ENCODE data around the gene CHPF2. TPM values are rescaled to one million over a fixed set of nuclear protein-coding genes. Genes with fewer than 3 reads are reported as not detected.

The CHPF2 gene
- total and polyA plus RNA-seq, 2 experiments from 2014 or later = 51.0 to 70.0 TPM

DNA sequence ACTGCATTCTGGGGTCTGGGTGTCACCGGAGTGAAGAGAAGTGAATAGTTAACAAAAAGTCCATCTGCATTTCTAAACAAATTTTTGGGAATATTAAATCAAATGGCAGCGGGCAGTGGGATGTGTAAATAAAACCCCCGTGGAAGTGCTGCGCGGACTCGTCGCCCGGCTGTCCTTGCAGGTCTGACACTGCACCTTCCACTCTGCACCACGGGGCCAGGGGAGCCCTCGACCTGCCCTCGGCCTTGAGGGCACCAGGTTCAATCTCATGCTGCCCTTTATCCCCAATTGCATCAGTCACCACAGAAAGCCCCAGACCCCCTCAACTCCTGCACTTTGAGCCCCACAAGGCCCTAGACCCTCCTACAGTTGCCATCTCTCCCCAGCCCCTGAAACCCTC is 22.6 kb downstream of the CHPF2 start:
- H3K27ac ChIP-seq = no peak overlapping the region
- H2AFZ ChIP-seq = no peak overlapping the region
- TF ChIP-seq EZH2 (IDR thresholded peaks at IDR 0.05; ENCODE audit: borderline replicate concordance) (no peak), EZH2phosphoT487 (IDR thresholded peaks at IDR 0.05; ENCODE audit: low read depth, severe bottlenecking, unreplicated experiment) (no peak)
- TF ChIP-seq, protein P1, sequence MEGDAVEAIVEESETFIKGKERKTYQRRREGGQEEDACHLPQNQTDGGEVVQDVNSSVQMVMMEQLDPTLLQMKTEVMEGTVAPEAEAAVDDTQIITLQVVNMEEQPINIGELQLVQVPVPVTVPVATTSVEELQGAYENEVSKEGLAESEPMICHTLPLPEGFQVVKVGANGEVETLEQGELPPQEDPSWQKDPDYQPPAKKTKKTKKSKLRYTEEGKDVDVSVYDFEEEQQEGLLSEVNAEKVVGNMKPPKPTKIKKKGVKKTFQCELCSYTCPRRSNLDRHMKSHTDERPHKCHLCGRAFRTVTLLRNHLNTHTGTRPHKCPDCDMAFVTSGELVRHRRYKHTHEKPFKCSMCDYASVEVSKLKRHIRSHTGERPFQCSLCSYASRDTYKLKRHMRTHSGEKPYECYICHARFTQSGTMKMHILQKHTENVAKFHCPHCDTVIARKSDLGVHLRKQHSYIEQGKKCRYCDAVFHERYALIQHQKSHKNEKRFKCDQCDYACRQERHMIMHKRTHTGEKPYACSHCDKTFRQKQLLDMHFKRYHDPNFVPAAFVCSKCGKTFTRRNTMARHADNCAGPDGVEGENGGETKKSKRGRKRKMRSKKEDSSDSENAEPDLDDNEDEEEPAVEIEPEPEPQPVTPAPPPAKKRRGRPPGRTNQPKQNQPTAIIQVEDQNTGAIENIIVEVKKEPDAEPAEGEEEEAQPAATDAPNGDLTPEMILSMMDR (IDR thresholded peaks at IDR 0.05; ENCODE audit: poor library complexity) = no peak
- H4K20me1 ChIP-seq (ENCODE audit: insufficient read depth, poor library complexity, severe bottlenecking) = no peaks in the 10 kb centered on the region
- peaks cover 10% of the 10 kb centered on the region for H3K79me2 ChIP-seq
- H3K36me3 ChIP-seq (replicated peaks; ENCODE audit: insufficient read depth, low read depth) = no peaks in the 10 kb centered on the region
- DNase-seq (ENCODE audit: low spot score) = no peak
- 94% methylated on average over 10 of the region's 11 CpGs for WGBS (ENCODE audit: low lambda C conversion rate, missing lambda C conversion rate)
- no peaks in the 10 kb centered on the region for H3K9me2 ChIP-seq (replicated peaks; ENCODE audit: insufficient read depth)
- no peak overlapping the region for H3K4me3 ChIP-seq
- no peaks in the 10 kb centered on the region for H3K9me3 ChIP-seq (ENCODE audit: low read depth)
- peaks cover 28% of the 10 kb centered on the region for H3K4me1 ChIP-seq (ENCODE audit: insufficient read depth)
- no peaks in the 10 kb centered on the region for H3K27me3 ChIP-seq
- no peak overlapping the region for H3K4me2 ChIP-seq

DNA sequence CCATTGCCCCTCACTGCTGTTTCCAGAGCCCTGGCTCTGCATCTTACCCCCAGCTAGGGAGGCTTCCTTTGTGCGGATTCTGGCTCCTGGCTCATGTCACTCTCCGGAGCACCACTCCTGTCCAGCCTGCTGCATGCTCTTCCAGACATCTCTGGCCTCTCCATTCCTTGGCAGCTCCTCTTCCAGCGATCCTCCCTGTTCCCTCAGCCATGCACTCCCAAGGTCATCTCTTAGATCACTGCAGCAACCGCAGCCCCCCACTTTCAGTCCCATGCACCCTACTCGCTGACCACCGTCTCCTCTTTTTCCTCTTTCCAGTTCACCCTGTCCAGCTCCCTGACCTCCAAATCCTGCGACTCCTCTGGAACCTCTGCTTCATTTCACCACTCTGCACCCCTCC is 23.1 kb downstream of the CHPF2 start:
- Histone ChIP-seq H3K27me3 (peaks cover under 1% of the 10 kb centered on the region), H2AFZ (no peak overlapping the region), H4K20me1 (ENCODE audit: insufficient read depth, poor library complexity, severe bottlenecking) (no peaks in the 10 kb centered on the region), H3K79me2 (peaks cover 7% of the 10 kb centered on the region), H3K4me1 (ENCODE audit: insufficient read depth) (peaks cover 23% of the 10 kb centered on the region), H3K9me3 (ENCODE audit: low read depth) (no peaks in the 10 kb centered on the region), H3K4me2 (no peak overlapping the region), H3K36me3 (replicated peaks; ENCODE audit: insufficient read depth, low read depth) (no peaks in the 10 kb centered on the region), H3K27ac (no peak overlapping the region), H3K9me2 (replicated peaks; ENCODE audit: insufficient read depth) (no peaks in the 10 kb centered on the region), H3K4me3 (no peak overlapping the region)
- WGBS (ENCODE audit: low lambda C conversion rate, missing lambda C conversion rate) = 84% methylated on average over 7 of the region's 7 CpGs
- TF ChIP-seq EZH2 (IDR thresholded peaks at IDR 0.05; ENCODE audit: borderline replicate concordance) = no peak
- TF ChIP-seq, protein P1 (IDR thresholded peaks at IDR 0.05; ENCODE audit: poor library complexity) = no peak
- TF ChIP-seq EZH2phosphoT487 (IDR thresholded peaks at IDR 0.05; ENCODE audit: low read depth, severe bottlenecking, unreplicated experiment) = no peak
- DNase-seq (ENCODE audit: low spot score) = no peak

DNA sequence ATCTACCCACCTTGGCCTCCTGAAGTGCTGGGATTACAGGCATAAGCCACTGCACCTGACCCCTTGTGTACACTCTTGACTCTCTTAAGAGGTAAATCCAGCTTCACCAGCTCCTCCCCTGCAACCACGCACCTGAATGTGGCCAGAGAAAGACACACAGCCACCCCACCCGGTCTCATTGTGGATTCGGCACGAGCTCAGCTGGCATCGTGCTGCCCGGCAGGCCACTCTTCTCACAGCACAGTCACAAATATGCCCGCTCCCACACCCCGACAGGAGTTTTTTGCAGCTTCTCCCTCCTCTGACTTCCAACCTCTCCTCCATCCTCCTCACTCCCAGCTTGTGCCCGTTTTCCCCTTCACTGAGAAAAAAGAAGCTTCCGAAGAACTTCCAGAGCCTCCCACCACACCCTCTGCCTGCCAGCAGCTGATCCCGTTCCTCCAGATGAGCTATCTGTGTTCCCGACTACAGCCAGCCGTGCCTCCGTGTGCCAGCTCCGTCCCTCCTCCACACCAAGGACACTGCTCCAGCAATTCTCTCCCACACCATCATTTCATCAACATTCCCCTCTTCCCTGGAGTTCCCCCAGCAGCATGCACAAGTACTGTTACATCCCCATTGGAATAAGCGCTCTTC is 24.2 kb downstream of the CHPF2 start:
- Histone ChIP-seq H3K79me2 (no peaks in the 10 kb centered on the region), H3K9me3 (ENCODE audit: low read depth) (no peaks in the 10 kb centered on the region)
- 67% methylated on average over 16 of the region's 16 CpGs for WGBS (ENCODE audit: low lambda C conversion rate, missing lambda C conversion rate)

More for the DNA sequence above, 24.2 kb downstream of the CHPF2 start:
- DNase-seq (ENCODE audit: low spot score) = no peak
- Histone ChIP-seq H3K27ac (no peak overlapping the region), H3K36me3 (replicated peaks; ENCODE audit: insufficient read depth, low read depth) (no peaks in the 10 kb centered on the region), H3K4me1 (ENCODE audit: insufficient read depth) (peaks cover 12% of the 10 kb centered on the region), H3K4me2 (no peak overlapping the region), H3K4me3 (no peak overlapping the region), H3K27me3 (peaks cover 4% of the 10 kb centered on the region), H4K20me1 (ENCODE audit: insufficient read depth, poor library complexity, severe bottlenecking) (no peaks in the 10 kb centered on the region), H2AFZ (no peak overlapping the region), H3K9me2 (replicated peaks; ENCODE audit: insufficient read depth) (no peaks in the 10 kb centered on the region)
- TF ChIP-seq, protein P1 (IDR thresholded peaks at IDR 0.05; ENCODE audit: poor library complexity) = no peak
- TF ChIP-seq EZH2 (IDR thresholded peaks at IDR 0.05; ENCODE audit: borderline replicate concordance) = no peak
- TF ChIP-seq EZH2phosphoT487 (IDR thresholded peaks at IDR 0.05; ENCODE audit: low read depth, severe bottlenecking, unreplicated experiment) = no peak
